K562 (cell line): ENCODE results near the gene TCEANC2. TPM values are rescaled to one million over a fixed set of nuclear protein-coding genes. Genes with fewer than 3 reads are reported as not detected.

ENCODE experiments used
- microRNA-seq: library from miRNA; unstranded; fragments of <30 nt; microRNA quantifications from one replicate; pipeline ENCODE4, GENCODE V29; 2018; ENCODE audit warnings: borderline microRNAs expressed
- polyA plus RNA-seq, 8 experiments: library from polyadenylated mRNA; depleted of rRNA in 4 of 8; stranded (reverse) in 5 of 8; unstranded in 3 of 8; fragments of >200 nt; fragmentation: Nextera tagmentation in 2 of 8; fragmentation: Illumina TruSeq in 1 of 8; extraction: Ambion mirVana in 2 of 8; extraction: Trizol in 1 of 8; gene quantifications; 2 replicates each; pipeline versions ENCODE4 v1.2.1 to v1.2.3, GENCODE V29; 2011 to 2014; ENCODE audit warnings: inconsistent platforms in 1 of 8, missing spikeins in 1 of 8
- small RNA-seq: library from RNA; depleted of rRNA; stranded (forward); fragments of <200 nt; gene quantifications from one replicate; pipeline ENCODE3, GENCODE V24; 2014
- total RNA-seq, 7 experiments: library from RNA; depleted of rRNA in 6 of 7; stranded (reverse); fragments of >200 nt in 6 of 7; fragmentation: Illumina TruSeq in 2 of 7; extraction: Trizol in 2 of 7; gene quantifications; 2 replicates each; pipeline versions ENCODE4 v1.2.1 to v1.2.3, GENCODE V29; 2011 to 2021; ENCODE audit warnings: low replicate concordance in 1 of 7

TCEANC2 gene
- total and polyA plus RNA-seq, 9 of the 15 experiments (the other 6 are each of a cell fraction or from before 2014, with no cell fraction given): 3.3 to 10.2 (median 7.0) TPM

Small RNA genes lying within 50 kb of the gene (microRNA-seq; reads per million reads assigned to microRNA genes)
- 1.9 reads per million, percentile 26 among the genes with 10 or more reads in this experiment for gene MIR4781

Small RNA genes lying within 50 kb of the gene (small RNA-seq; reads per million reads assigned to genes)
- gene AL353898.1: not detected
- not detected for gene AL353898.2

Other genes with a start within 250 kb of the TCEANC2 start
Only the 7 nearest of the 10 such genes appear.
- 167 and 181 TPM in 2 replicates for gene IFT25, start 107.9 kb upstream of the TCEANC2 start, total RNA-seq (2014; rRNA removed)
- 147 and 167 TPM in 2 replicates for gene IFT25, start 107.9 kb upstream of the TCEANC2 start, total RNA-seq (2014; rRNA removed; fragmentation: Illumina TruSeq; extraction: Trizol)
- gene IFT25, start 107.9 kb upstream of the TCEANC2 start, total RNA-seq (2015; rRNA removed; fragmentation: Illumina TruSeq; extraction: Trizol): 189 and 209 TPM in 2 replicates
- gene IFT25, start 107.9 kb upstream of the TCEANC2 start, total RNA-seq (2021): 93.6 and 94.4 TPM in 2 replicates
- gene IFT25, start 107.9 kb upstream of the TCEANC2 start, polyA plus RNA-seq (2011; rRNA removed): 110 and 150 TPM in 2 replicates
- 153 and 157 TPM in 2 replicates for gene IFT25, start 107.9 kb upstream of the TCEANC2 start, polyA plus RNA-seq (2014; fragmentation: Illumina TruSeq; extraction: Trizol)
- 100 to 1,000 TPM; 168 to 178 TPM for gene IFT25, start 107.9 kb upstream of the TCEANC2 start, polyA plus RNA-seq (2014; fragmentation: Nextera tagmentation; extraction: Ambion mirVana)
- 202 and 206 TPM in 2 replicates for gene IFT25, start 107.9 kb upstream of the TCEANC2 start, polyA plus RNA-seq (2014; rRNA removed)
- gene LRRC42, start 107.3 kb upstream of the TCEANC2 start, total RNA-seq (2014; rRNA removed): 26.0 and 26.2 TPM in 2 replicates
- 39.0 and 45.4 TPM in 2 replicates for gene LRRC42, start 107.3 kb upstream of the TCEANC2 start, total RNA-seq (2014; rRNA removed; fragmentation: Illumina TruSeq; extraction: Trizol)
- 35.0 and 35.5 TPM in 2 replicates for gene LRRC42, start 107.3 kb upstream of the TCEANC2 start, total RNA-seq (2015; rRNA removed; fragmentation: Illumina TruSeq; extraction: Trizol)
- gene LRRC42, start 107.3 kb upstream of the TCEANC2 start, total RNA-seq (2021): 40.1 and 42.7 TPM in 2 replicates
- 51.9 and 64.1 TPM in 2 replicates for gene LRRC42, start 107.3 kb upstream of the TCEANC2 start, polyA plus RNA-seq (2011; rRNA removed)
- gene LRRC42, start 107.3 kb upstream of the TCEANC2 start, polyA plus RNA-seq (2014; fragmentation: Illumina TruSeq; extraction: Trizol): 42.0 and 42.9 TPM in 2 replicates
- 10 to 100 TPM; 17.3 to 19.1 TPM for gene LRRC42, start 107.3 kb upstream of the TCEANC2 start, polyA plus RNA-seq (2014; fragmentation: Nextera tagmentation; extraction: Ambion mirVana)
- 33.6 and 35.2 TPM in 2 replicates for gene LRRC42, start 107.3 kb upstream of the TCEANC2 start, polyA plus RNA-seq (2014; rRNA removed)
- not detected in 2 replicates for gene LDLRAD1, start 35.4 kb upstream of the TCEANC2 start, total RNA-seq (2014; rRNA removed)
- not detected in 2 replicates for gene LDLRAD1, start 35.4 kb upstream of the TCEANC2 start, total RNA-seq (2014; rRNA removed; fragmentation: Illumina TruSeq; extraction: Trizol)
- gene LDLRAD1, start 35.4 kb upstream of the TCEANC2 start, total RNA-seq (2015; rRNA removed; fragmentation: Illumina TruSeq; extraction: Trizol): not detected in 2 replicates
- not detected in 2 replicates for gene LDLRAD1, start 35.4 kb upstream of the TCEANC2 start, total RNA-seq (2021)
- not detected in 2 replicates for gene LDLRAD1, start 35.4 kb upstream of the TCEANC2 start, polyA plus RNA-seq (2011; rRNA removed)
- gene LDLRAD1, start 35.4 kb upstream of the TCEANC2 start, polyA plus RNA-seq (2014; fragmentation: Illumina TruSeq; extraction: Trizol): not detected in 2 replicates
- gene LDLRAD1, start 35.4 kb upstream of the TCEANC2 start, polyA plus RNA-seq (2014; fragmentation: Nextera tagmentation; extraction: Ambion mirVana): not detected
- not detected in 2 replicates for gene LDLRAD1, start 35.4 kb upstream of the TCEANC2 start, polyA plus RNA-seq (2014; rRNA removed)
- gene TMEM59, start 404 bp upstream of the TCEANC2 start, total RNA-seq (2014; rRNA removed): 97.2 and 122 TPM in 2 replicates
- gene TMEM59, start 404 bp upstream of the TCEANC2 start, total RNA-seq (2014; rRNA removed; fragmentation: Illumina TruSeq; extraction: Trizol): 151 and 168 TPM in 2 replicates
- 137 and 144 TPM in 2 replicates for gene TMEM59, start 404 bp upstream of the TCEANC2 start, total RNA-seq (2015; rRNA removed; fragmentation: Illumina TruSeq; extraction: Trizol)
- 163 and 186 TPM in 2 replicates for gene TMEM59, start 404 bp upstream of the TCEANC2 start, total RNA-seq (2021)
- 299 and 316 TPM in 2 replicates for gene TMEM59, start 404 bp upstream of the TCEANC2 start, polyA plus RNA-seq (2011; rRNA removed)
- gene TMEM59, start 404 bp upstream of the TCEANC2 start, polyA plus RNA-seq (2014; fragmentation: Illumina TruSeq; extraction: Trizol): 133 and 136 TPM in 2 replicates
- 100 to 1,000 TPM; 196 to 202 TPM for gene TMEM59, start 404 bp upstream of the TCEANC2 start, polyA plus RNA-seq (2014; fragmentation: Nextera tagmentation; extraction: Ambion mirVana)
- 93.1 and 127 TPM in 2 replicates for gene TMEM59, start 404 bp upstream of the TCEANC2 start, polyA plus RNA-seq (2014; rRNA removed)
- gene CDCP2, start 99.4 kb downstream of the TCEANC2 start, total RNA-seq (2014; rRNA removed): not detected in 2 replicates
- gene CDCP2, start 99.4 kb downstream of the TCEANC2 start, total RNA-seq (2014; rRNA removed; fragmentation: Illumina TruSeq; extraction: Trizol): 0.06 TPM in 1 of 2 replicates, not detected in the other
- gene CDCP2, start 99.4 kb downstream of the TCEANC2 start, total RNA-seq (2015; rRNA removed; fragmentation: Illumina TruSeq; extraction: Trizol): not detected in 2 replicates
- gene CDCP2, start 99.4 kb downstream of the TCEANC2 start, total RNA-seq (2021): not detected in 2 replicates
- not detected in 2 replicates for gene CDCP2, start 99.4 kb downstream of the TCEANC2 start, polyA plus RNA-seq (2011; rRNA removed)
- not detected in 2 replicates for gene CDCP2, start 99.4 kb downstream of the TCEANC2 start, polyA plus RNA-seq (2014; fragmentation: Illumina TruSeq; extraction: Trizol)
- not detected for gene CDCP2, start 99.4 kb downstream of the TCEANC2 start, polyA plus RNA-seq (2014; fragmentation: Nextera tagmentation; extraction: Ambion mirVana)
- 0.05 TPM in 1 of 2 replicates, not detected in the other for gene CDCP2, start 99.4 kb downstream of the TCEANC2 start, polyA plus RNA-seq (2014; rRNA removed)
- gene CYB5RL, start 146.4 kb downstream of the TCEANC2 start, total RNA-seq (2014; rRNA removed): 7.9 and 9.6 TPM in 2 replicates
- 8.3 and 11.2 TPM in 2 replicates for gene CYB5RL, start 146.4 kb downstream of the TCEANC2 start, total RNA-seq (2014; rRNA removed; fragmentation: Illumina TruSeq; extraction: Trizol)
- gene CYB5RL, start 146.4 kb downstream of the TCEANC2 start, total RNA-seq (2015; rRNA removed; fragmentation: Illumina TruSeq; extraction: Trizol): 10.5 and 12.7 TPM in 2 replicates
- 15.2 and 16.9 TPM in 2 replicates for gene CYB5RL, start 146.4 kb downstream of the TCEANC2 start, total RNA-seq (2021)
- 11.3 and 12.3 TPM in 2 replicates for gene CYB5RL, start 146.4 kb downstream of the TCEANC2 start, polyA plus RNA-seq (2011; rRNA removed)
- gene CYB5RL, start 146.4 kb downstream of the TCEANC2 start, polyA plus RNA-seq (2014; fragmentation: Illumina TruSeq; extraction: Trizol): 14.7 and 18.0 TPM in 2 replicates
- 1 to 10 TPM; 8.8 to 8.9 TPM for gene CYB5RL, start 146.4 kb downstream of the TCEANC2 start, polyA plus RNA-seq (2014; fragmentation: Nextera tagmentation; extraction: Ambion mirVana)
- 9.4 and 13.3 TPM in 2 replicates for gene CYB5RL, start 146.4 kb downstream of the TCEANC2 start, polyA plus RNA-seq (2014; rRNA removed)
- 193 and 248 TPM in 2 replicates for gene MRPL37, start 146.6 kb downstream of the TCEANC2 start, total RNA-seq (2014; rRNA removed)
- gene MRPL37, start 146.6 kb downstream of the TCEANC2 start, total RNA-seq (2014; rRNA removed; fragmentation: Illumina TruSeq; extraction: Trizol): 152 TPM in 2 replicates
- 175 and 180 TPM in 2 replicates for gene MRPL37, start 146.6 kb downstream of the TCEANC2 start, total RNA-seq (2015; rRNA removed; fragmentation: Illumina TruSeq; extraction: Trizol)
- gene MRPL37, start 146.6 kb downstream of the TCEANC2 start, total RNA-seq (2021): 226 and 236 TPM in 2 replicates
- 66.9 and 72.9 TPM in 2 replicates for gene MRPL37, start 146.6 kb downstream of the TCEANC2 start, polyA plus RNA-seq (2011; rRNA removed)
- 244 and 303 TPM in 2 replicates for gene MRPL37, start 146.6 kb downstream of the TCEANC2 start, polyA plus RNA-seq (2014; fragmentation: Illumina TruSeq; extraction: Trizol)
- gene MRPL37, start 146.6 kb downstream of the TCEANC2 start, polyA plus RNA-seq (2014; fragmentation: Nextera tagmentation; extraction: Ambion mirVana): 10 to 100 TPM; 52.2 to 79.7 TPM
- 202 and 235 TPM in 2 replicates for gene MRPL37, start 146.6 kb downstream of the TCEANC2 start, polyA plus RNA-seq (2014; rRNA removed)